Activated CD8-positive, alpha-beta T cell treated with anti-CD3 and anti-CD28 coated beads for 36 hours (primary cell): ENCODE results near the gene CCL21. TPM values are rescaled to one million over a fixed set of nuclear protein-coding genes. Genes with fewer than 3 reads are reported as not detected.

Source experiments
- ATAC-seq: fragments of 200-7000 bp; cut with Tn5 transposase; one replicate; pipeline ENCODE4 v1.10.0; 2021; ENCODE audit warnings: mild to moderate bottlenecking, moderate library complexity
- CTCF ChIA-PET: fragments of 350-600 bp; sonication (Branson Sonifier 250); formaldehyde crosslinking; loops from one replicate; lab custom pipeline; 2021; ENCODE audit warnings: antibody characterized with exemption; lab: Charles Lee
- POLR2A ChIA-PET: fragments of 350-600 bp; sonication (Branson Sonifier 250); formaldehyde crosslinking; loops from one replicate; lab custom pipeline; 2021; ENCODE audit warnings: antibody characterized with exemption; lab: Charles Lee
- DNase-seq: peaks from one replicate; pipeline ENCODE4 v3.0.0-alpha.2; 2020
- H3K27ac Mint-ChIP-seq: one replicate; pipeline ENCODE4 v1.8.0; 2021; ENCODE audit warnings: mild to moderate bottlenecking, mixed read lengths
- H3K27me3 Mint-ChIP-seq: one replicate; pipeline ENCODE4 v1.8.0; 2021; ENCODE audit warnings: mixed read lengths
- H3K36me3 Mint-ChIP-seq: one replicate; pipeline ENCODE4 v1.8.0; 2021; ENCODE audit warnings: low read depth, mixed read lengths
- H3K4me1 Mint-ChIP-seq: one replicate; pipeline ENCODE4 v1.8.0; 2021; ENCODE audit warnings: low read depth, mixed read lengths
- H3K4me3 Mint-ChIP-seq: one replicate; pipeline ENCODE4 v1.8.0; 2021; ENCODE audit warnings: mild to moderate bottlenecking, moderate library complexity, mixed read lengths
- H3K9me3 Mint-ChIP-seq: one replicate; pipeline ENCODE4 v1.8.0; 2021; ENCODE audit warnings: mixed read lengths
- intact Hi-C: fragments of 100-400 bp; cut with micrococcal nuclease; formaldehyde crosslinking; loops from one replicate; pipeline ENCODE4 v1.10.0; 2022
- total RNA-seq, 2 experiments: library from RNA; stranded (reverse); gene quantifications; one replicate each; pipeline ENCODE4 v1.2.3, GENCODE V29; 2021
- TF ChIP-seq, protein P1 (sequence below): fragments of 200-600 bp; IDR thresholded peaks from one replicate; pipeline ENCODE4 v1.8.0; 2022; ENCODE audit warnings: antibody characterized with exemption, mild to moderate bottlenecking

The CCL21 gene
- total RNA-seq, 2 experiments from 2014 or later, result not detected

DNA sequence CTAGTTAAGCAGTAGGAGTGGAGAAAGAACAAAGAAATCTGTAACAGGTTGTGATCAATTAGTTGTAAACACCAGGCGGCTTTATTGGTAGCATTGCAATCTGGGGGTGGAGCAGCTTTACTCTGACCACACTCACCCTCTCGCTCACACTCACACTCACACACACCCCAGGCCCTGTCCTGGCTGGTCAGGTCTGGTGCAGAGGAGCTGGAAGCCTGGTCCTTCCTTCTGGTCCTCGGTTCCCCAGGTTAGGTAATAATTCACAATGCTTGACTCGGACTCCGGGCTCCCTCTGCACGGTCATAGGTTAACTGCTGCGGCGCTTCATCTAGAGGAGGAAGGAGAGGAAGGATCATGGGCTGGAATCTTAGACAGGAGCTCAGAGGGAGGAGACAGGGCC, 20.4 kb downstream of the CCL21 start:
- ChIA-PET POLR2A (interaction anchor here (1.5 kb wide), 1 partner anchor 30 kb away, joined by 3 read pairs; no protein-coding TSS in a partner anchor), CTCF (interaction anchor here (0.8 to 4.9 kb wide), 3 partner anchors 12 to 14 kb away, joined by 3 to 35 read pairs (median 6); no protein-coding TSS in a partner anchor)
- Mint-ChIP-seq H3K36me3 (no peaks in the 10 kb centered on the region), H3K27ac (no peak overlapping the region), H3K27me3 (no peaks in the 10 kb centered on the region), H3K4me3 (no peak overlapping the region), H3K9me3 (no peaks in the 10 kb centered on the region), H3K4me1 (no peaks in the 10 kb centered on the region)
- TF ChIP-seq, protein P1, sequence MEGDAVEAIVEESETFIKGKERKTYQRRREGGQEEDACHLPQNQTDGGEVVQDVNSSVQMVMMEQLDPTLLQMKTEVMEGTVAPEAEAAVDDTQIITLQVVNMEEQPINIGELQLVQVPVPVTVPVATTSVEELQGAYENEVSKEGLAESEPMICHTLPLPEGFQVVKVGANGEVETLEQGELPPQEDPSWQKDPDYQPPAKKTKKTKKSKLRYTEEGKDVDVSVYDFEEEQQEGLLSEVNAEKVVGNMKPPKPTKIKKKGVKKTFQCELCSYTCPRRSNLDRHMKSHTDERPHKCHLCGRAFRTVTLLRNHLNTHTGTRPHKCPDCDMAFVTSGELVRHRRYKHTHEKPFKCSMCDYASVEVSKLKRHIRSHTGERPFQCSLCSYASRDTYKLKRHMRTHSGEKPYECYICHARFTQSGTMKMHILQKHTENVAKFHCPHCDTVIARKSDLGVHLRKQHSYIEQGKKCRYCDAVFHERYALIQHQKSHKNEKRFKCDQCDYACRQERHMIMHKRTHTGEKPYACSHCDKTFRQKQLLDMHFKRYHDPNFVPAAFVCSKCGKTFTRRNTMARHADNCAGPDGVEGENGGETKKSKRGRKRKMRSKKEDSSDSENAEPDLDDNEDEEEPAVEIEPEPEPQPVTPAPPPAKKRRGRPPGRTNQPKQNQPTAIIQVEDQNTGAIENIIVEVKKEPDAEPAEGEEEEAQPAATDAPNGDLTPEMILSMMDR, result no peak
- DNase-seq, result no peak
- intact Hi-C loops, result no loop called here
- ATAC-seq, result no peak

DNA sequence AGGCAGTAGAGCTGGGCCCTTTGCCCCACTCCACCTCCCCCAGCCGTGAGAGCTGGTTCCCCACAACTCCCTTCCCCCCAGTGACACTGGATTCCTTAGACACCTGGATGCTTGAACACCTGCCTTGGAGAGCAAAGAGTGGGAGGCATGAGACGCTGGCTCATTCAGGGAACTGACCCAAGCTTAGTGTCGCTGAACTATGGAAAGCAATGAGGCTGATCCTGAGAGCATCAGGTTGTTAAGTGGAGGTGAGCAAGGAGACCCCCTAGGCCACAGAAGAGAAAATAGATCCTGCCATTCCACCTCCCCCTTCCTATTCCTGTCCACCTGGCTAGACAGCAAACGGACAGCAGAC, 20.8 kb downstream of the CCL21 start:
- Mint-ChIP-seq H3K36me3 (no peaks in the 10 kb centered on the region), H3K27ac (no peak overlapping the region), H3K27me3 (no peaks in the 10 kb centered on the region)

DNA sequence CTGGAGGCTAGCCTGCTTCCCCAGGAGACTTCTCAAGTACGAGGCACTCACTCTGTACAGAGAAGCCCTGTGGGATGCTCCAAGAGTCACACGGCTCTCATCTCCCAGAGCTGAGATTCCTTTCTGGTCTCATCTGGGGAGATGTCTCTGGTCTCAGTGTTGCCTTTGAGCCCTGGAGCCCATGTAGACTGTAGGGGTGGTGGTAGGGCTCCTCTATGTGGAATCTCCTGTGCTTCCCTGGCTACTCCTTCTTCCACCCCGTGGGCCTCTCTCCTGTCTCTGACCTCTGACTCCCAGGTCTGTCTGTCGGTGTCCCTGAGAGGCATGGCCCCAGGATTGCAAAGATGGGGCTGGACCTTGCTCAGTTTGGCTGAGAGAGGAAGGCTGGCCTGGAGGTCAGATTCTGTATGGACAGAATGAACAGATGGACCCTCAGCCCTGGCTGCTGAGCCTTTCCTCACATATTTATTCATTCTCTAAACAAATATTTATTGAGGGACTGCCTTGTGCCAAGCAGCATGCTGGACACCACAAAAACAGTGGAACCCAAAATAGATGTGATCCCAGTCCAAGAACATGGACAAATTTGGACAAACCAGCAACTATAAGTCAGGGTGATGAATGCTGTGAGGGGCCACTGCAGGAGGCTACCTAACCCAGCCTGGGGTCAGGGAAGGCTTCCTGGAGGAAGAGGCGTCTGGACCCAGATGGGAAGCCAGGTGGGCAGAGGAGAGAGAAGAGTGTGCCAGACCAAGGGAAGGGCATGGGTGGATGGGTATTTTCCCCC, 21.4 kb downstream of the CCL21 start:
- Mint-ChIP-seq H3K4me1 (peaks cover 6% of the 10 kb centered on the region), H3K4me3 (no peak overlapping the region), H3K27ac (no peak overlapping the region), H3K9me3 (no peaks in the 10 kb centered on the region), H3K27me3 (no peaks in the 10 kb centered on the region), H3K36me3 (no peaks in the 10 kb centered on the region)
- intact Hi-C loops, result no loop called here
- ChIA-PET POLR2A (interaction anchor here (1.5 kb wide), 1 partner anchor 31 kb away, joined by 3 read pairs; no protein-coding TSS in a partner anchor), CTCF (interaction anchor here (4.9 kb wide), 1 partner anchor 13 kb away, joined by 35 read pairs; no protein-coding TSS in a partner anchor)
- DNase-seq (no peak), ATAC-seq (no peak)
- TF ChIP-seq, protein P1, result no peak

More for the DNA sequence above, 20.8 kb downstream of the CCL21 start:
- ATAC-seq, result no peak
- intact Hi-C loops, result no loop called here
- H3K9me3 Mint-ChIP-seq, result no peaks in the 10 kb centered on the region
- no peak for DNase-seq
- CTCF ChIA-PET, result interaction anchor here (1.3 to 4.9 kb wide), 2 partner anchors 12 to 13 kb away, joined by 3 to 35 read pairs; no protein-coding TSS in a partner anchor
- TF ChIP-seq, protein P1, result no peak
- H3K4me1 Mint-ChIP-seq, result peaks cover 4% of the 10 kb centered on the region
- H3K4me3 Mint-ChIP-seq, result no peak overlapping the region
- POLR2A ChIA-PET, result interaction anchor here (1.5 kb wide), 1 partner anchor 30 kb away, joined by 3 read pairs; no protein-coding TSS in a partner anchor

DNA sequence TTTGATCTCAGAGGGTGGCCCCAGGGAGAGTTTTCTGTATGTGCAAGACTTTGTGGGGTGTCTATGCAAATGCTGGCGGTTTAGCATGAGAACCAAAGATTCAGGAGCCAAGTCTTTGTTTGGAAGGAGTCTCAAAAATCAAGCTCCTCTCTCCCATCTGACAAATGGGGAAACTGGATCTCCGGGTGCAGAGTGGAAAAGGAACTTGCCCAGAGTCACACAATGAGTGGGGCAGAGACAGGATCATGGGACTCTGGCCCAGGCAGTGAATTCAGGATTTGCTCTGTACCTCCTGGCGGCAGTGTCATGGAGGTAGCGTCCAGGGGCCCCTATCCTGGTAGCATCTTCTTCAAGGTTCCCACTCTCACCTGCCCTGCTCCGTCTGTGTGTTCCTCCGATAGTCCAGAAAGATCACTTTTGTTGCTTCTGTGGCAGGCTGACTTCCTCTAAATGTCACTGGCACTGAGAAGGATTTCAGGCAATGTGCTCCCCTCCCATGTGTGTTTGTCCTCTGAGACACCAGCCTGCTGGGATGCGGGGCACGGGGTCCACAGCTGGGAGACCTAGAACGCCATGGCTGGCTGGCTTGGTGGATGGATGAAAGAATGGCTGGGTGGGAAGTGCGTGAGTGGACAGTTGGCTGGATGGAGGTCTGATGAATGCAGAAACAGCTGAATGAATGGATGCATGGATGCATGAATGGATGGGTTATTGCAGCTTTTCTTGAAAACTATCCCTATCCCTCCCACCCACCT, 22.5 kb downstream of the CCL21 start:
- Mint-ChIP-seq H3K36me3 (no peaks in the 10 kb centered on the region), H3K9me3 (no peaks in the 10 kb centered on the region), H3K4me3 (no peak overlapping the region), H3K4me1 (peaks cover 6% of the 10 kb centered on the region), H3K27ac (no peak overlapping the region), H3K27me3 (no peaks in the 10 kb centered on the region)
- TF ChIP-seq, protein P1, result no peak
- CTCF ChIA-PET, result interaction anchor here (1.3 to 4.9 kb wide), 4 partner anchors 8 to 54 kb away, joined by 3 to 35 read pairs (median 3); no protein-coding TSS in a partner anchor
- POLR2A ChIA-PET, result interaction anchor here (0.9 kb wide), 1 partner anchor 12 kb away, joined by 3 read pairs; no protein-coding TSS in a partner anchor
- intact Hi-C loops, result no loop called here
- DNase-seq, result no peak
- no peak for ATAC-seq
